ENCODE measurements around the gene CHST11.

CHST11 gene

DNA sequence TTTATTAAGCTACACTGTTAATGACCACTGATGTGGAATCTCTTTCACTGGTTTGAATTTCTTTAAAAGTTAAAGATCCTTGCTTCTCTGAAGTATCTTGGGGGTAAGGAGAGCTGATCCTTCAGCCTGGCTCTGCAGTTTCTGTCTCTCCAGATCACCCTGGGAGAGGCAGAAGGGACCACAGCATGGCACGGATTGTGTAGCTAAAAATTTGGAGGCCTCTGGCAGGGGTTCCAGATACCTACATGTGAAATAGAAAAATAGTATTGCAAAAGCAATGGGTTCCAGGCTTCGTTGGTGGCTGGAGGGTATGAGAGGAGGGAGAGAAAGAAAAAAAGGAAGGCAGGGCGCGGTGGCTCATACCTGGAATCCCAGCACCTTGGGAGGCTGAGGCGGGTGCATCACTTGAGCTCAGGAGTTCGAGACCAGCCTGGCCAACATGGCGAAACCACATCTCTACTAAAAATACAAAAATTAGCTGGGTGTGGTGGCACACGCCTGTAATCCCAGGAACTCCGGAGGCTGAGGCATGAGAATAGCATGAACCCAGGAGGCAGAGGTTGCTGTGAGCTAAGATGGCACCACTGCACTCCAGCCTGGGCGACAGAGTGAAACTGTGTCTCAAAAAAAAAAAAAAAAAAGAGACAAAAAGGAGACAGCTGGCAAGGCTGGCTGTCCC is 3.4 kb downstream of the CHST11 start:
- DNase-seq (ENCODE audit: low read depth in 2 of 2), result no peak

DNA sequence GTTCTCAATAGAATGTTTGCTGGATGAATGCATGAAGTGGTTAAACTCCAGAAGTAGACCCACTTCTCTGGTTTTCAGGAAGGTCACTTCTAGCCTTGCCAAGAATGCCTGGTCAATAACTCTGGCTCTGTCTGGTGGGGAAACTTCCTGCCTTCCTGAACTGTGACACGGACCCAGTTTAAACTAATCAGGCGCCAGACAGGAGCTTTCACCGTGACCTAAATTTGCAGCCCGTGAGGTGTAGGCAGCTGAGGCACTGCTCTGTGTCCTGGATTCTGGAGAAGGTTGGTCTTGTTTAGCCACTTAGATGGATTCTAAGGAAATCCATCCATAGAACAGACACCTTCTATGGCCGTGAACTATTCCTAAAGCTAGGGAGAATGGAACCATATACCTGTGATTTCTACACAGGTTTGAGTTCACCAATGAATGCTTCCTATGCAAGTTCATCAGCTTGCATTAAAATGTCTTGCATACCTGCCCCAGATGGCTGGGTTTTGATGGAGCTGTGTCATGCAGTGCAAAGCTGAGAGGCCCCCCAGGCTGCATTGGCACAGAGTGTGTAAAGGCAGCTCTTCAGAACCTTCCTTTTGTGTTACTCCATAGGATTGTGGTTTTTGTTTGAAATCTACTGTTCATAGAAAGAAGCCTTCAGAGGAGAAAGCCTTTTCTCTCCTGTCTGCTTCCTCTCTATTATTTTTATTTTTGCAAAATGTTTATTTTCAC is 4.4 kb downstream of the CHST11 start:
- no peak for DNase-seq (ENCODE audit: low read depth in 2 of 2)

GRCh38 chr12:104462325-104462724 is 5.6 kb downstream of the CHST11 start:
- DNase-seq (ENCODE audit: low read depth in 2 of 2), result no peak

GRCh38 chr12:104462931-104463339 is 6.2 kb downstream of the CHST11 start:
- no peak for DNase-seq (ENCODE audit: low read depth in 2 of 2)

DNA sequence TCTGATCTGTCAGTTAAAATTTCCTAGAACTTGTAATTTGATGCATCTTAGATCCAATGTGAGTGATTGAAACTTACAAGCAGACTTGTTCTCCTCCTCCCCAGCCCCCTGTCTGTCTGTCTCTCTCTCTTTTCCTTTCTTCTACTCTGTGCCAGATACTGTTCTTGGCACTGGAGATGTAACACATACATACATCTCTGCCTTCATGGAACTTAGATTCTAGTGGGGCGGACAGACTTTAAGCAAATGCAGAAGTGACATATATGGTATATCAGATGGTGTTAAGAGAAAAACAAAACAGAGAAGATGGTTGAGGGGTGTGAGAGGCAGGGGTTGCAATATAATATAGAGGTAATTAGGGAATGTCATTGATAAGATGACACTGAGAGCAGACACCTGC is 6.6 kb downstream of the CHST11 start:
- DNase-seq (ENCODE audit: low read depth in 2 of 2), result no peak

DNA sequence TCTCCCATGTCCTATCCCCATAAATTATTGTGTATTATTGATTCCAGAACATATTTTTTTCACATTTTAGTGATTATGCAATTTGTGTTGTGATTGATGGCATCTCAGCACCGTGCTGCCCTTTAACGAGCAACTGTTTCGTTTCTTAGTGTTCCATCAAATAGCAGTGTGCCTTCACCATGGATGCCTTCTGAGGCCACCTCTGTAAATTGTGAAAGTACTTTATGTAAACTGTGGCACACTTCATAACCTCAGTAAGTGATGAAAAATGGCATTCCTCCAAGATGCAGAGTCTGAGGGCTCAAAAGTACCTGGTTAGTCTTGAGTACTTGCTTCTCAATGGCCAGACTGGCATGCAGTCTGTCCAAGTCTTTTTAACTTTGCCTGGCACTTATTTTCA is 8.2 kb downstream of the CHST11 start:
- no peak for DNase-seq (ENCODE audit: low read depth in 2 of 2)

GRCh38 chr12:104466709-104467345 is 10.1 kb downstream of the CHST11 start:
- no peak for DNase-seq (ENCODE audit: low read depth in 2 of 2)

DNA sequence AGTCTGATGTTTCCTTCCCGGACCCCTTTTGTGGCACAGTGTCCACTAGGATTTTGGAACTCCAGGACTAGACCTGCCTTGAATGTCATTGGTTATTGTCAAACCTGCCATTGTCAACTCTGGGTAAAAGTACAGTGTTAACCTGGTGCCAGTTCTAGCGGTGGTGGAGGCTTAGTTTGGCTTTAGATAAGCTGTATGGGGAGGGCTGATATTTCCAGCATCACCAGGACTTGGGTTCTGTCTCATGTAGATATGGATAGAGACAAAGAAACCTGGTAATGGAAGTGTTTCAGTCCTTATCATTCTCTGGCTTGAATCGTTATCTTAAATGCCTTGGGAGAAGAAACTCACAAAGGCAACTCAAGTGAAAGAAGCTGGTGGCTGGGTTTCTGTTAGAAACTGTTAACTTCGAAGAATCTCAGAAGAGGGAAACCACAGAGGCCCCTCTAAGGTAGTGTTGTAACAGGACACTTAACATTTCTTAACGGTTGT is 10.6 kb downstream of the CHST11 start:
- DNase-seq (ENCODE audit: low read depth in 2 of 2), result no peak

DNA sequence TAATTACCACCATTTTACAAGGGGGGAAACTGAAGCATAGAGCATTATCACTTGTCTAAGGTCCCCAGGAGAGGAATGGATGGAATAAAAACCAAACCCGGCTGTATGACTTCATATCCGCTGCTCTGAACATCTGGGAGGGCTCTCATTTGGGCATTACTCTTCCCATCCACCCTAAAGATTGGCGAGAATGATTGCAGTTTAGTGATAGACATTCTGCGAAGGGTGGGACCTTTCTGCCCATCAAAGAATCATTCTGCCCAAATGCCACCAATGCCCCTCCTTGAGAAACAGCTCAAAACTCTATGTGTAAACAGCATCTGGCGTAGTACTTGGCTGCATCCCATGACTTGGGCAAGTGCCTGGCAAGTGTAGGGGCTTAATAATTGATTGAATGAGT is 11.6 kb downstream of the CHST11 start:
- DNase-seq (ENCODE audit: low read depth in 2 of 2), result no peak

GRCh38 chr12:104469066-104469465 is 12.3 kb downstream of the CHST11 start:
- DNase-seq (ENCODE audit: low read depth in 2 of 2), result no peak

GRCh38 chr12:104469523-104469922 is 12.8 kb downstream of the CHST11 start:
- DNase-seq (ENCODE audit: low read depth in 2 of 2), result no peak

DNA sequence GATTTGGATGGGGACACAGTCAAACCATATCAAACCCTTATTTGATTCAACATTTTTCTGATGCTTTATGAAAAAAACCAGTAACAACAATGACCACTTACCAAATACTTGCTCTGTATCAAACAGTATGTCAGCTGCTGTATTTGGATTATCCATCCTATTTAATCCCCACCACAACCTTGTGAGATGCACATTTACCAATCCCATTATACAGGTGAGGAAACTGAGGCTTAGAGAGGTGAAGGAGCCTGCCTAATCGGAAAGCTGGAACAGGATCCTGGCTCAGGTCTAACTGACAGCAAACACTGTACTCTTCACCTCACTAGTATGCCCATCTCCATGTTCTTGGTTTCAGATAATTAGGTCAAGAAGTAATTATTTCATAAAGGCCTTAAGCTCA is 13.8 kb downstream of the CHST11 start:
- DNase-seq (ENCODE audit: low read depth in 2 of 2), result no peak

GRCh38 chr12:104471336-104471735 is 14.6 kb downstream of the CHST11 start:
- DNase-seq (ENCODE audit: low read depth in 2 of 2), result no peak

DNA sequence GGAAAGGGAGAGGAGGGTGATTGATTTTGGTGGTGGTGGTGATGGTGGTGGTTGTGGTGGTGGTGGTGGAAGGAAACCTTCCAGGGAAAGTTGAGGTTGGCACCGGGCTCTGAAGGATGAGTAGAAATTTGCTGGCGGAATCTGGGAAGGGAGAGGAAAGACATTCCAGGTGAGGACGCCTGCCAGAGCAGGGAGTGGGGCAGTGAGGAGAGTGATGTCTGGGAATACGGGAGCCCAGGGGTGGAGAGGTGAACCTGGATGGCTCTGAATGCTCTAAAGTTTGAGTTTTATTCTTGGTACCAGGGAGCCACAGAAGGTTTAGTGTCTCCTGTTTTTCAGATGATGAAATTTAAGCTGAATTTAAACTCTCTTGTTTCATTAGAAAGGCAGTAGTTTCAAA is 16.0 kb downstream of the CHST11 start:
- DNase-seq (ENCODE audit: low read depth in 2 of 2), result no peak

DNA sequence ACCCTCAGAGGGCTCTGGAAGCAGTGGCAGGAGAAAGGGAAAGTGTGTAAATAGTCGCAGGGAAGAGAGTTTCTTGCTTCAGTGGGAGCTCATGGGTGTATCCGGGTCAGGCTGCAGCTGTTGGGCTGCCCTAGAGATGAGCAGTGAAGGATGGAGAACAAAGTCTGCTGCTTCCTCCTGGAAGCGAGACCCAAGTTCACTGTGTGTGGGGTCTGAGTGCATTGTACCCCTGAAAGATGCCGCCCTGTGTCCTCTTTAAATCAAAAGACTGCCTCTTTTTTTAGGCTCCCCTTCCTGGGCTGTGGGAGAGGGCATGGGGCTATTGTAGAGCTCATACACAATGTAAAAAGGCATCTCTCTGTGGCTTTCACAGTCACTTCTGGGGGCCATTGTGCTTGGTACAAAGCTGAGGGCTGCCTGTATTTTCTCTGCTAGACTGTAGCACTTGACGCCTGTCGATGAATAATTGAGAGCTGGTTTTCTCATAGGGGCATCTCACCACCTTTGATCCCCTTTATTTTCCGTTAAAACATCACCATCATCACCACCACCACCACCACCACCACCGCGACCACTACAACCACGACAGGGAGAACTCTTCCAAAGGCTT is 16.7 kb downstream of the CHST11 start:
- no peak for DNase-seq (ENCODE audit: low read depth in 2 of 2)

- DNase-seq (ENCODE audit: low read depth in 2 of 2), result no peak
Observed at GRCh38 chr12:104475271-104475670, 18.5 kb downstream of the CHST11 start.

DNA sequence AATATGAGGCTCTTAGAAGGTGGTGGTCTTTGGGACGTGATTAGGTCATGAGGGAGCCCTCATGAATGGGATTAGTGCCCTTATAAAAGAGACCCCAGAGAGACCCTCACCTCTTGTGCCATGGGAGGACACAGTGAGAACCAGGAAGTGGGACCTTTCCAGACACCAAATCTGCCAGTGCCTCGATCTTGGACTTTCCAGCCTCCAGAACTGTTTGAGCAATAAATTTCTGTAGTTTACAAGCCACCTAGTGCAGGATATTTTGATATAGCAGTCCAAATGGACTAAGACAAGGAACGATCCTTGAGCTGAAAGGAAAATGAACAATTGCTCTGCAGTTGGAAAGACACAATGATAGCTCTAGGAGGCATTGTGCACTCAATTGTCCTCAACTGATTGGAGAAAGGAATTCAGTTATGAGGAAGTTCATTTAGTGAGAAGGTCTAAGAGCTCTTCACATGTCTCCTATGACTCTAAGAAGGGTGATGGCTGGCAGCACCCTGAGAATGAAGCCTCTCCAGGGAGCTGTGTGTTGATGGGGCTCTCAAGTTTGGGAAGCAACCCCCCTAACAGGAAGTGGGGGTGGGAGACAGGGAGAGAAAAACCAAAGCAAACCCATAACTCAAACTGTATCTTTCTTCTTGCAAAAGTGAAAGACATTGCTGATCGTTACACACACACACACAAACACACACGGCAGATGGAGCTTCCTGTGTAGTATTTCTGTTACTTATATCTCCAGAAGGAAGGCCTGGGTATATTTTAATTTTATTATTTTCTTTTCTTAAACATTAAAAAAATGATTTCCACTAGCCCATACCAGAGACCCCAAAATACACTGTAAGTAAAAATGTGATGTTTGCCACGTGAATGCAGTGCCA is 21.0 kb downstream of the CHST11 start:
- DNase-seq (ENCODE audit: low read depth in 2 of 2), result no peak

GRCh38 chr12:104478396-104479122 is 21.8 kb downstream of the CHST11 start:
- DNase-seq (ENCODE audit: low read depth in 2 of 2), result no peak

DNA sequence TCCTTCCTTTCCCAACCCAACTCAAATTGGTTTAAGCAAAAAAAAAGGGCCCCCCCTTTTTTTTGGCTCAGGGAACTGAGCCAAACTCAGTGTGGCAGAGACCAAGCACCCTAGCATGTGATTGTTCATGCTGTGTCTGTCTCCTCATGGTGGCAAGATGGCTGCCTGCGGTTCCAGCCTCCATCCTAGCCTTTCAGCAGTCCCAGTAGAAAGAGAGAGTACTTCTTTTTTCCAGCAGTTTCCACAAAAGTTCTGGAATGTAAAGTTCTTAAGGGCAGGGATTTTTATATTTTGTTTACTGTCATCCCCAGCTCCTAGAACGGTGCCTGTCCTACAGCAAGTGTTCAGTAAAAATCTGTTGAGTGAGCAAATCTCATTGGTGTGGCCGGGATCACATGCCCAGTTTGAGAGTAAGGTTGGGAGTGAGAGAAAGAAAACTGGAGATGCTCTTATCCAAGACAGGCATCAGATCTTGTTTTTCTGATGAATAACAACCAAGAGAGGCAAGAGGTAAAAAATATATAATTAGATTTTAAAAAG is 22.4 kb downstream of the CHST11 start:
- no peak for DNase-seq (ENCODE audit: low read depth in 2 of 2)

DNA sequence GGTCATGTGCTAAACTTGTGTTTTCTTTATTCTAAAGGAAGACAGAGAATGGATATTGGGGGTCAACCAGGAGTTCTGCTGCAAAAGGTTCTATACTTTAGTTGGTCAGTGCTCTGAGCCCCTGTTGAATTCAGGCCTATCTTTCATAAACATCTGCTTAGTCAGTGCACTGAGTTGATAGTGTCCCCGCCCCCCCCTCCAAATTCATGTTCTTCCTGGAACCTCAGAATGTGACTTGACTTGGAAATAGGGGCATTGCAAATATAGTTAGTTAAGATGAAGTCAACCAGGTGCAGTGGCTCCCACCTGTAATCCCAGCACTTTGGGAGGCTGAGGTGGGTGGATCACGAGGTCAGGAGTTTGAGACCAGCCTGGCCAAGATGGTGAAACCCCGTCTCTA is 23.3 kb downstream of the CHST11 start:
- DNase-seq (ENCODE audit: low read depth in 2 of 2), result no peak
